22Rv1 (cell line): Measurements from ENCODE around the gene DNM3.

Experiments used
- H3K27ac ChIP-seq: fragments of 450-650 bp; 2 replicates; pipeline ENCODE4 v1.5.1; 2017
- ZFX ChIP-seq: fragments of 450-650 bp; IDR thresholded peaks from 2 replicates; pipeline ENCODE4 v1.6.1; 2017; ENCODE audit warnings: antibody characterized with exemption, borderline replicate concordance
- TF ChIP-seq, protein P1 (sequence below): fragments of 450-650 bp; IDR thresholded peaks from 2 replicates; pipeline ENCODE4 v1.5.1; 2017; ENCODE audit warnings: mild to moderate bottlenecking

The DNM3 gene

DNA sequence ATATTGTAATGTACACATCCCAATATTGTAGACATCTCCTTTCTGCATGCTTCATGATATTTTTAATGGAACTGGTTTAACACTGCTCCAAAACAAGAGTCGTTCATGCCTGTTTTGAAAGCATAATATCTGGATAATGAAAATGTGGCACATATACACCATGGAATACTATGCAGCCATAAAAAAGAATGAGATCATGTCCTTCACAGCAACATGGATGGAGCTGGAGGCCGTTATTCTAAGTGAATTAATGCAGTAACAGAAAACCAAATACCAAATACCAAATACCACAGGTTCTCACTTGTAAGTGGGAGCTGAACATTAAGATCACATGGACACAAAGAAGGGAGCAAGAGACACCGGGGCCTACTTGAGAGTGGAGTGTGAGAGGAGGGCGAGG, 487.0 kb downstream of the DNM3 start:
- TF ChIP-seq, protein P1, sequence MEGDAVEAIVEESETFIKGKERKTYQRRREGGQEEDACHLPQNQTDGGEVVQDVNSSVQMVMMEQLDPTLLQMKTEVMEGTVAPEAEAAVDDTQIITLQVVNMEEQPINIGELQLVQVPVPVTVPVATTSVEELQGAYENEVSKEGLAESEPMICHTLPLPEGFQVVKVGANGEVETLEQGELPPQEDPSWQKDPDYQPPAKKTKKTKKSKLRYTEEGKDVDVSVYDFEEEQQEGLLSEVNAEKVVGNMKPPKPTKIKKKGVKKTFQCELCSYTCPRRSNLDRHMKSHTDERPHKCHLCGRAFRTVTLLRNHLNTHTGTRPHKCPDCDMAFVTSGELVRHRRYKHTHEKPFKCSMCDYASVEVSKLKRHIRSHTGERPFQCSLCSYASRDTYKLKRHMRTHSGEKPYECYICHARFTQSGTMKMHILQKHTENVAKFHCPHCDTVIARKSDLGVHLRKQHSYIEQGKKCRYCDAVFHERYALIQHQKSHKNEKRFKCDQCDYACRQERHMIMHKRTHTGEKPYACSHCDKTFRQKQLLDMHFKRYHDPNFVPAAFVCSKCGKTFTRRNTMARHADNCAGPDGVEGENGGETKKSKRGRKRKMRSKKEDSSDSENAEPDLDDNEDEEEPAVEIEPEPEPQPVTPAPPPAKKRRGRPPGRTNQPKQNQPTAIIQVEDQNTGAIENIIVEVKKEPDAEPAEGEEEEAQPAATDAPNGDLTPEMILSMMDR: no peak
- TF ChIP-seq ZFX: no peak
- no peak overlapping the region for H3K27ac ChIP-seq

GRCh38 chr1:172332230-172332629, 490.9 kb downstream of the DNM3 start:
- H3K27ac ChIP-seq: no peak overlapping the region
- no peak for TF ChIP-seq ZFX
- TF ChIP-seq, protein P1: no peak

- H3K27ac ChIP-seq: no peak overlapping the region
- no peak for TF ChIP-seq ZFX
- TF ChIP-seq, protein P1: no peak
These were observed 494.1 kb downstream of the DNM3 start for GRCh38 chr1:172335377-172335776.

GRCh38 chr1:172338295-172338735, 497.0 kb downstream of the DNM3 start:
- no peak overlapping the region for H3K27ac ChIP-seq
- no peak for TF ChIP-seq ZFX
- TF ChIP-seq, protein P1: no peak

- no peak overlapping the region for H3K27ac ChIP-seq
- TF ChIP-seq, protein P1: no peak
- no peak for TF ChIP-seq ZFX
These were observed 498.5 kb downstream of the DNM3 start for GRCh38 chr1:172339842-172340241.

GRCh38 chr1:172340520-172340919, 499.2 kb downstream of the DNM3 start:
- no peak overlapping the region for H3K27ac ChIP-seq
- TF ChIP-seq ZFX: no peak
- TF ChIP-seq, protein P1: no peak

GRCh38 chr1:172341697-172342096, 500.4 kb downstream of the DNM3 start:
- TF ChIP-seq, protein P1: no peak
- no peak for TF ChIP-seq ZFX
- no peak overlapping the region for H3K27ac ChIP-seq
